HG03064 (cell line): ENCODE data around the gene RNPC3.

Source experiments
- ATAC-seq: cut with Tn5 transposase; IDR thresholded peaks from one replicate; pipeline ENCODE4 v1.9.1; 2021; ENCODE audit warnings: low read depth; ENCODE audit not compliant: unreplicated experiment

RNPC3 gene

DNA sequence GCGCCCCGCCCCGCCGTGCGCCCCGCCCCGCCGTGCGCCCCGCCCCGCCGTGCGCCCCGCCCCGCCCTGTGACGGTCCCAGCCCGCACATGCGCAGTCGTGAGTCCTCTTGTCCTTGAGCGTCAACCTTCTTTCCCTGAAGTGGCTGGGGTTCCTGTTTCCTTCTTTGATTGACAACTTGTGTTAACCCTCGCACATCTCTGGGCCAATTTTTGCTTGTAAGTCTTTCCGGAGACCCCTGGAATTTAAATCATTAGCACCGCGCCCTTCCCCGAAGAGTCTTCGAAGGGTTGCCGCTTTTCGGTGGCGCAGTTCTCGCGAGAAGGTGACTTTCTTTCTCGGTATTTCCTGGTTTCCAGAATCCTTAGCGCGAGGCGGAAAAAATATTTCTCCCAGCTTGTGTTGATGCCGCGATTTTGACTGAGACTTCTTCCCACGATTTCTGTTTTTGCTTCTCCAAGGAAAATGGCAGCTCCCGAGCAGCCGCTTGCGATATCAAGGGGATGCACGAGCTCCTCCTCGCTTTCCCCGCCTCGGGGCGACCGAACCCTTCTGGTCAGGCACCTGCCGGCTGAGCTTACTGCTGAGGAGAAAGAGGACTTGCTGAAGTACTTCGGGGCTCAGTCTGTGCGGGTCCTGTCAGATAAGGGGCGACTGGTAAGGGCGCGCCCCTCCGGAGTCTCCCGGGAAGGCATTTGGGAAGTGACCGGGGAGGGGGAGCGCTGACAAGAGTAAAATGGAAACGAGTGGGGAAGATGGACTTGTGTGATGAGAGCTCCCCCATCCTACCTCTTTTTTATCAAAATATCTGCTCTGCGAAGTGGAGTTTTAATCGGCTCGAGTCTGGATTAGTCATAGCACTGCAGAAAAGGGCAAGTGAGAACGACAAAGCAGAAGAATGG lies at the start of gene RNPC3:
RNPC3 (plus strand) TSS at position 93 of the 901 bp plus-strand sequence; CDS start at position 465, 372 bp downstream.
- ATAC-seq = peak; percentile 82

DNA sequence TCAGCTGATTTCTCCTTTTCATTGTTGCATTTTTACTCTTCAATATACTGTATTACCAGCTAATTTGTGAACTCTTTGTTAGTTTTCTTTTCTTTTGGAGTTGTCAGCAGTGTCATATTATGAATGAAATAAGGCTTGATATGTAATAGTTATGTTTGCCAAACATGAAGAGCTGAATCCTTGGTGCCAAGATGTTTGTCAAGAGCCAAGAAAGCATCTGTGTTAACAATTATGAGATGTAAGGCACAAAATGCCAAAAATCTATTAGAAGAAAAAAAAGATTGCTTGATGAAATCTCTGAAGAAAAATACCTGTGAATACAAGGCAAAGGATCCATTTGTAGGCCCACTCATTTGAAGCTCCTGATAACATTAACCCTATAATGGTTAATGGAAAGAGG lies 48.4 kb upstream of the RNPC3 start:
- no peak for ATAC-seq

GRCh38 chr1:103489935-103490334 lies 35.6 kb upstream of the RNPC3 start:
- ATAC-seq = no peak

GRCh38 chr1:103492003-103492625 lies 33.4 kb upstream of the RNPC3 start:
- ATAC-seq = no peak

DNA sequence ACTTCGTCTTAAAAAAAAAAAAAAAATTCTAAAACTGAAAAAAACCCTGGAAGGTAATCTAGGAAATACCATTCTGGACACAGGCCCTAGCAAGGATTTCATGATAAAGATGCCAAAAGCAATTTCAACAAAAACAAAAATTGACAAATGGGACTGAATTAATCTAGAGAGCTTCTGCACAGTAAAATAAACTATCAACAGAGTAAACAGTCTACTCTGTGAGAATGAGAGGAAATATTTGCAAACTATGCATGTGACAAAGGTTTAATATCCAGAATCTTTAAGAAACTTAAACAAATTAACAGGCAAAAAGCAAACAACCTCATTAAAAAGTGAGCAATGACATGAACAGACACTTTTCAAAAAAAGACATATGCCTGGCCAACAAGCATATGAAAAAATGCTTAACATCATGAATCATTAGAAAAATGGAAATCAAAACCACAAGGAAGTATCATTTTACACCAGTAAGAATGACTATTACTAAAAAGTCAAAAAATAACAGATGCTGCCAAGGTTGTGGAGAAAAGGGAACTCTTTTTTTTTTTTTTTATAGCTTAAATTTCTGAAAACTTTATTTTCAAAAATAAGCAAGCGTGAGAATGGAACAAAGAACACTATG lies 29.4 kb upstream of the RNPC3 start:
- no peak for ATAC-seq

GRCh38 chr1:103497404-103497803 lies 28.1 kb upstream of the RNPC3 start:
- no peak for ATAC-seq

- no peak for ATAC-seq
Measured at GRCh38 chr1:103509250-103509649, 16.2 kb upstream of the RNPC3 start.

- ATAC-seq = no peak
Measured at GRCh38 chr1:103513711-103514110, 11.8 kb upstream of the RNPC3 start.

- peak; percentile 47 for ATAC-seq
Measured at GRCh38 chr1:103514920-103515503, 10.5 kb upstream of the RNPC3 start.

DNA sequence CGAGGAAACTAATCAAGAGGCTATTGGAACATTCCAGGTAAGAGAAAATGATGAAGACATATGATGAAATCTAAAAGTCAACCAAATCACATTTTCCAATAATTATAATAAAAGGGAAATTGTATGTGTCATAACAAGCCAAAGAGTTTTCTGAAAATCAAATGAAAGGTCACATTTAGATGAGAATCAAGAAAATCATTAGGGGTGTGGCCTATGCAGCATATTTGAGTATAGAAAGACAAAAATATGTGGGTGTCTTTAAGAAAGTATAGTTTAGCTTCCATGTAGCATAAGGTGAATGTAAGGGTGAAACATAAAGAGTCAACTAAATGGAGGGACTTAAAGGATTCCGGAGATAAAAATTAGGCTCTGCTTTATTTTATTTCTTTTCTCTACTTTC lies 9.2 kb upstream of the RNPC3 start:
- no peak for ATAC-seq

GRCh38 chr1:103516693-103517092 lies 8.8 kb upstream of the RNPC3 start:
- no peak for ATAC-seq

DNA sequence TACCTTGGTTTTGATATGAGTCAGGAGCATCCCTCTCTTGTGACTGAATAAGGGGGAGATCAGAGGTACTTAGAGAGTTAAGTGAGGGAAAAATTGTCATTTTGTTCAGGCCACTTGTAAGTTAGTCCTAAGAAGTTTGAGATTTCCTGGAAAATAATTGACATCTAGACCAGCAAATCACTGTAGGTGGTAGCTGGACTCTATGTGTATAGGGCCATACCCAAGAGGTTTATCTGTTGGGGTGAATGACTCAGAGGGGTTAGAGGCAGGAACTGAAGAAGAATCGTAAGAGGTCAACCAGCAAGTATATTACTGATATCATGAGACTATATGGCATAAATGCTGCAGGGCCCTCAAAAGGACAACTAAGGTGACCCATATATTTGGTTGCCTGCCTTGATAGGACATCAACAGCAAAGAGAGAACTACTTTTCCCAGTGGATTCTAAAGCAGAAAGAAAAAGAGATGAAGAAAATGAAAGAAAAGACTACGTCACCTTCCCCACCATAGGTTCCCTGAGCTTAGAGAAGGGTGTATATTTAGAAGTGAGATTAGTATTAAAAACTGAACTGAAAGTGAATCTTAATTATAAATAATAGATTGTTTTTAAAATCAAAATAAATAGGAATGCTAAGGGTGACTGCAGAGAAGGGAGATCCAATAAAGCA lies 8.0 kb upstream of the RNPC3 start:
- ATAC-seq = peak; percentile 91

DNA sequence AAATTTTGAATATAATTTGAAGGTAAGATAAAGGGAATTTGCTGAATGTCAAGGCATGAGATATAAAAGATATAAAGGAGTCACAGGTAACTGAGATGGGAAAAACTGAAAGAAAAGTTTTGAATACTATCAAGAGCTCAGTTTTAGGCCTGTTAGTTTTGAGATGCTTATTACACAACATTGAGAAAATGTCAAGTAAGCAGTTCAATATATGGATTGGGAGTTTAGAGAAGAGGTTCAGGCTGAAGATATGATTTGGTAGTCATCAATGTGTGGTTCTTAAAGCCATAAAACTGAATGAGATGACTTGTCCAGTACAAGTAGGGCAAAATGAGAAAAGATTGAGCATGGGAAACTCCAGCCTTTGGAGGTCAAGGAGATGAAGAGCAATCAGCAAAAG lies 4.7 kb upstream of the RNPC3 start:
- no peak for ATAC-seq

GRCh38 chr1:103523346-103523745 lies 2.2 kb upstream of the RNPC3 start:
- no peak for ATAC-seq

DNA sequence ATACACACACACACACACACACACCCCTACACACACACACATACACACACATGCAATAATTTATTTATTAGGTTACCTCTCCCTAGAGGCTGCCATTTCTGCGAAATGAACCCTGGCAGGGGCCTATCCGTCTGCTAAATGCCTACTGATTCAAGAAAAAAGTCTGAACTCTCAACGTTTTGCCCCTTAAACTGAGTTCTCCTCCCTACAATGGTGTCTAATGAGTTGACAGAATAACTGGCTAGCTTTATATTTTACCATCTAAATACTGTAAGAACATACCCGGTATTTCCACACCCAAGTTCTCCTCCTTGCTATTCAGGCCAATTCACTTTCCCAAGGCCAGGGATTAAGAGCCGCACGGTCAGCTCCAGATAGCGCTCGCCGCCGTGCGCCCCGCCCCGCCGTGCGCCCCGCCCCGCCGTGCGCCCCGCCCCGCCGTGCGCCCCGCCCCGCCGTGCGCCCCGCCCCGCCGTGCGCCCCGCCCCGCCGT lies 339 bp upstream of the RNPC3 start:
- peak; percentile 46 for ATAC-seq

GRCh38 chr1:103527331-103527730 lies 1.8 kb downstream of the RNPC3 start:
- no peak for ATAC-seq

GRCh38 chr1:103529746-103530145 lies 4.2 kb downstream of the RNPC3 start:
- ATAC-seq = no peak

DNA sequence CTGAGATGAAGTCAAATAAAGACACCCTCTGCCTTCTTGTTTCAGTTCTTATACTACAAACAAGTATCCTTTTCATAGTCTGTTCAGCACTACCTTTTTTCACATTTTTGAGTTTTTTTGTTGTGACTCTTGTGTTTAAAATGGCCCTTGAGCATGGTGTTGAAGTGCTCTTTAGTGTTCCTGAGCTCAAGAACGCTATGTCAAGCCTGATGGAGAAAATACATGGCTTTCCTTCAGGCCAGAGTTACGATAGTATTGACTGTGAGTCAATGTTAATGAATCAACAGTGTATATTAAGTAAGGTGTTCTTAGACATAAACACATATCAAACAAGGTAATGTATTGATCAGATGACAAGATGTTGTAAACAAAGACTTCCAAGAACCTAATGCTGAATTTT lies 12.7 kb downstream of the RNPC3 start:
- ATAC-seq = no peak

DNA sequence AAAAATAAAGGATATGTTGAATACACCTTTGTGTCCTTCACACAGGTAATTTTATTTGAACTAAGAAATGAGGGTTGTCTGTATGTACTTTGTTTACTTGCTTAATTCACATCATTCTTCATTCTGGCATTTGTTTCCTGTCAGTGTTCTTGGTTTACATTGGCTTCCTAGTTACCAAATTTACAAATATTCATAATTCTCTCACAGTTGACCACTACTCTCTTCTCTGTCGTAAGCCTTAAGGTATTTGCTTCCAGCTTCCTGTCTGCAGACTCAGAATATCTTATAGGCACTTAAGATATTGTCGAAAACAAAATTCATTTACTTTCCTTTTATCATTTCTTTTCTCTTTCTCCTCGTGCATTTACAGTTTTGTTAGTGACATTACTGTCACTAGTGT lies 15.9 kb downstream of the RNPC3 start:
- ATAC-seq = no peak

DNA sequence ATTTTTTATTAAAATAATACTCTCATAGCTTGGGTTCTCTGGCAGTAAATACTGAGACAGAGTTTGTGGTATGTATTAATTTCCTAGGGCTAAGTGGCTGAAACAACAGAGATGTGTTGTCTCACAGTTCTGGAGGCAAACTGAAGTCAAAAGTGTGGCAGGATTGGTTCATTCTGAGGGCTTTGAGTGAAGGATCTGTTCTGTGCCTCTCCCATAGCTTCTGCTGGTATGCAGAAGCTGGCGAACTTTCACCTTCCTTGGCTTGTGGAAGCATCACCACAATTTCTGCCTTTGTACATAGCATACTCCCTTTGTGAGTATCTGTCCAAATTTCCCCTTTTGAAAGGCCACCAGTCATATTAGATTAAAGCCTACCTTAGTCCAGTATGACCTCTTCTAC lies 21.0 kb downstream of the RNPC3 start:
- ATAC-seq = no peak
